GM12892 (cell line): ENCODE measurements around the gene NUDT6. TPM values are rescaled to one million over a fixed set of nuclear protein-coding genes. Genes with fewer than 3 reads are reported as not detected.

Experiments used
- DNase-seq: peaks from one replicate; pipeline ENCODE4 v3.0.0; 2011; ENCODE audit not compliant: insufficient read length
- FAIRE-seq: peaks from 2 replicates; lab custom pipeline; 2011; peaks lifted over from hg19 to GRCh38; lab: Jason Lieb, UNC
- POLR2A ChIP-seq: IDR thresholded peaks from 2 replicates; pipeline ENCODE4 v1.6.1; 2011; ENCODE audit warnings: low read depth, low read length, control low read depth
- POLR2AphosphoS5 ChIP-seq: IDR thresholded peaks from 2 replicates; pipeline ENCODE4 v1.6.1; 2011; ENCODE audit warnings: low read depth, low read length, control low read depth
- TAF1 ChIP-seq: IDR thresholded peaks from 2 replicates; pipeline ENCODE4 v1.6.1; 2011; ENCODE audit warnings: low read depth, mild to moderate bottlenecking, control low read depth, low read length, borderline replicate concordance
- polyA plus RNA-seq: library from polyadenylated mRNA; unstranded; fragments of >200 nt; gene quantifications from one replicate; pipeline ENCODE4 v1.2.1, GENCODE V29; 2012; ENCODE audit warnings: missing spikeins, inconsistent platforms; ENCODE audit not compliant: missing spikeins

The NUDT6 gene
- polyA plus RNA-seq = 8.0 TPM

GRCh38 chr4:122921971-122922876 lies at the start of gene NUDT6:
TSS of gene NUDT6 (minus strand) at chr4:122922597. CDS start at chr4:122922572, 25 bp downstream.
- DNase-seq (peak; percentile 29), FAIRE-seq (peak; percentile 77)
- no peak; the same call in 1 of the 2 replicates for TF ChIP-seq POLR2A
- TF ChIP-seq TAF1 = 0 out of 2 replicates have a peak, but pooled peaks have one; percentile 4
- TF ChIP-seq POLR2AphosphoS5 = no peak; the same call in 1 of the 2 replicates

- no peak for DNase-seq
- no peak for FAIRE-seq
- TF ChIP-seq POLR2AphosphoS5 = no peak
Measured at GRCh38 chr4:122968227-122968812, 45.9 kb upstream of the NUDT6 start.

- no peak for FAIRE-seq
- no peak for DNase-seq
Measured at GRCh38 chr4:122967231-122967630, 44.8 kb upstream of the NUDT6 start.

GRCh38 chr4:122966201-122966600 lies 43.8 kb upstream of the NUDT6 start:
- peak; percentile 36 for FAIRE-seq
- no peak for TF ChIP-seq TAF1
- no peak for TF ChIP-seq POLR2AphosphoS5
- TF ChIP-seq POLR2A = no peak
- no peak for DNase-seq

More at GRCh38 chr4:122967231-122967630, 44.8 kb upstream of the NUDT6 start:
- TF ChIP-seq POLR2A (no peak), POLR2AphosphoS5 (no peak), TAF1 (no peak)

GRCh38 chr4:122963216-122963615 lies 40.8 kb upstream of the NUDT6 start:
- TF ChIP-seq TAF1 (no peak), POLR2A (no peak), POLR2AphosphoS5 (no peak)
- DNase-seq (no peak), FAIRE-seq (no peak)

GRCh38 chr4:122960611-122961000 lies 38.2 kb upstream of the NUDT6 start:
- DNase-seq (no peak), FAIRE-seq (no peak)
- TF ChIP-seq POLR2A (no peak), POLR2AphosphoS5 (no peak)

GRCh38 chr4:122959981-122960610 lies 37.7 kb upstream of the NUDT6 start:
- TF ChIP-seq POLR2AphosphoS5 = no peak
- no peak for TF ChIP-seq POLR2A
- TF ChIP-seq TAF1 = no peak
- FAIRE-seq = no peak
- DNase-seq = no peak

- FAIRE-seq = peak; percentile 70
- DNase-seq = no peak
- TF ChIP-seq POLR2AphosphoS5 (no peak), POLR2A (no peak), TAF1 (no peak)
Measured at GRCh38 chr4:122959441-122959840, 37.0 kb upstream of the NUDT6 start.

GRCh38 chr4:122958505-122958904 lies 36.1 kb upstream of the NUDT6 start:
- TF ChIP-seq TAF1 (no peak), POLR2A (no peak), POLR2AphosphoS5 (no peak)
- FAIRE-seq = no peak

GRCh38 chr4:122953924-122954323 lies 31.5 kb upstream of the NUDT6 start:
- DNase-seq (no peak), FAIRE-seq (no peak)
- TF ChIP-seq POLR2AphosphoS5 (no peak), POLR2A (no peak)

More at GRCh38 chr4:122958505-122958904, 36.1 kb upstream of the NUDT6 start:
- DNase-seq = no peak

GRCh38 chr4:122952028-122952427 lies 29.6 kb upstream of the NUDT6 start:
- FAIRE-seq = no peak
- no peak for DNase-seq
- TF ChIP-seq POLR2A (no peak), POLR2AphosphoS5 (no peak), TAF1 (no peak)
